AG04450 (cell line): ENCODE measurements around the gene MLH3. TPM values are rescaled to one million over a fixed set of nuclear protein-coding genes. Genes with fewer than 3 reads are reported as not detected.

ENCODE experiments used
- CTCF ChIA-PET: fragments of 300-600, 350-600 bp; formaldehyde crosslinking; extraction: SDS; loops from one replicate; lab custom pipeline; 2022; ENCODE audit warnings: antibody characterized with exemption, inconsistent platforms; lab: Charles Lee
- POLR2A ChIA-PET: fragments of 350-600 bp; formaldehyde crosslinking; extraction: SDS; loops from one replicate; lab custom pipeline; 2021; ENCODE audit warnings: antibody characterized with exemption, inconsistent platforms; lab: Yijun Ruan, JAX
- DNase-seq: peaks from one replicate; pipeline ENCODE4 v3.0.0-alpha.2; 2011; ENCODE audit warnings: low read depth, low spot score
- H3K27ac ChIP-seq: one replicate; pipeline ENCODE4 v1.5.1; 2012; ENCODE audit warnings: low read depth, low read length, control low read depth
- H3K27me3 ChIP-seq: one replicate; pipeline ENCODE4 v1.6.0; 2012; ENCODE audit warnings: low read length; ENCODE audit not compliant: control insufficient read depth, insufficient read depth
- H3K4me3 ChIP-seq: 2 replicates; pipeline ENCODE4 v1.5.1; 2011; ENCODE audit warnings: mild to moderate bottlenecking, low read depth, low read length, control low read depth
- H3K9me3 ChIP-seq: 2 replicates; pipeline ENCODE4 v1.5.1; 2012; ENCODE audit warnings: low read length; ENCODE audit not compliant: control insufficient read depth, insufficient read depth
- CTCF ChIP-seq: IDR thresholded peaks from 2 replicates; pipeline ENCODE4 v1.5.1; 2011; ENCODE audit warnings: low read depth, low read length, control low read depth, inconsistent platforms
- polyA plus RNA-seq: library from polyadenylated mRNA; depleted of rRNA; stranded (reverse); fragments of >200 nt; gene quantifications from 2 replicates; pipeline ENCODE4 v1.2.3, GENCODE V29; 2011

Gene MLH3
- polyA plus RNA-seq, 1 experiment, result 16.2 TPM

- Histone ChIP-seq H3K4me3 (no peak overlapping the region), H3K9me3 (no peaks in the 10 kb centered on the region), H3K27ac (no peak overlapping the region), H3K27me3 (no peaks in the 10 kb centered on the region)
- no peak for TF ChIP-seq CTCF
- CTCF ChIA-PET, result interaction anchor here (0.6 to 6.2 kb wide), 64 partner anchors 9 to 235 kb away, joined by 3 to 93 read pairs (median 4); partner anchors contain the start of genes ACYP1, EIF2B2, MLH3 and PGF
- POLR2A ChIA-PET, result interaction anchor here (0.6 kb wide), 1 partner anchor 208 kb away, joined by 6 read pairs; no protein-coding TSS in a partner anchor
- DNase-seq, result no peak
These were observed 36.9 kb upstream of the MLH3 start for GRCh38 chr14:75088153-75088552.

- ChIA-PET CTCF (interaction anchor here (0.7 to 1.0 kb wide), 2 partner anchors 32 to 224 kb away, joined by 3 read pairs; no protein-coding TSS in a partner anchor), POLR2A (no interaction called here)
- H3K27me3 ChIP-seq, result no peaks in the 10 kb centered on the region
- H3K9me3 ChIP-seq, result no peaks in the 10 kb centered on the region
- DNase-seq, result no peak
- no peak overlapping the region for H3K27ac ChIP-seq
- H3K4me3 ChIP-seq, result no peak overlapping the region
- TF ChIP-seq CTCF, result no peak
These were observed 33.2 kb upstream of the MLH3 start for GRCh38 chr14:75084513-75084912.

- no peak for TF ChIP-seq CTCF
- Histone ChIP-seq H3K4me3 (no peak overlapping the region), H3K27me3 (no peaks in the 10 kb centered on the region), H3K27ac (no peak overlapping the region), H3K9me3 (no peaks in the 10 kb centered on the region)
- DNase-seq, result no peak
- ChIA-PET POLR2A (no interaction called here), CTCF (interaction anchor here (1.3 kb wide), 1 partner anchor 178 kb away, joined by 3 read pairs; no protein-coding TSS in a partner anchor)
These were observed 32.0 kb upstream of the MLH3 start for GRCh38 chr14:75083271-75083670.

GRCh38 chr14:75081660-75082229 lies 30.5 kb upstream of the MLH3 start:
- no peak for DNase-seq
- Histone ChIP-seq H3K27me3 (no peaks in the 10 kb centered on the region), H3K4me3 (no peak overlapping the region), H3K27ac (no peak overlapping the region), H3K9me3 (no peaks in the 10 kb centered on the region)
- POLR2A ChIA-PET, result no interaction called here
- TF ChIP-seq CTCF, result no peak
- CTCF ChIA-PET, result interaction anchor here (1.0 to 1.1 kb wide), 2 partner anchors 176 to 221 kb away, joined by 3 to 5 read pairs; no protein-coding TSS in a partner anchor

GRCh38 chr14:75079521-75079920 lies 28.3 kb upstream of the MLH3 start:
- no peak for TF ChIP-seq CTCF
- ChIA-PET CTCF (interaction anchor here (0.8 to 2.7 kb wide), 3 partner anchors 9 to 174 kb away, joined by 5 to 17 read pairs (median 9); partner anchors contain the start of gene ACYP1), POLR2A (no interaction called here)
- no peak overlapping the region for H3K27ac ChIP-seq
- DNase-seq, result no peak
- no peaks in the 10 kb centered on the region for H3K27me3 ChIP-seq
- H3K9me3 ChIP-seq, result no peaks in the 10 kb centered on the region
- no peak overlapping the region for H3K4me3 ChIP-seq
